HG02759 (cell line): ENCODE results near the gene NFIA.
A peak's percentile ranks its signal among the peaks of the same experiment; 100 is the strongest.

Experiments
- ATAC-seq: cut with Tn5 transposase; IDR thresholded peaks from one replicate; pipeline ENCODE4 v1.9.1; 2021; ENCODE audit warnings: mild to moderate bottlenecking, moderate library complexity; ENCODE audit not compliant: unreplicated experiment

NFIA gene

GRCh38 chr1:61441723-61442262, 359.4 kb downstream of the NFIA start:
- ATAC-seq, result no peak

DNA sequence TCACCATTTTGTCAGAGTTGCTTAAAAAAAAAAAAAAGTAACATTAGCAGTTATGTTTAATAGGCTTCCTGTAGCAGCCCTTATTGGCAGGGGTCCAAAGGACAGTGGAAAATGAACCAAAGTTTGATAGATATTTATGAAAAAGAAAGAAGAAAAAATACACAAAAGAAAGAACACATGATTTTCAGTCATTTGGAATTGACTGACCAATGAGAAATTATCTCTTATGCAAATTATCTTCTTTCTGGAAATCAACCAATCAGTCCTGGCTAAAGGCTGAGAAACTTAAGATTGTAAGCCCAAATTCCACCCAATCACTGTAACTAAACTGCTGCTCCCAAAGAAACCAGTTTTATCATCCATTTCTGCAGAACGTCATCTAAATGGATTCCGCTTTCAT, 360.2 kb downstream of the NFIA start:
- ATAC-seq, result no peak

DNA sequence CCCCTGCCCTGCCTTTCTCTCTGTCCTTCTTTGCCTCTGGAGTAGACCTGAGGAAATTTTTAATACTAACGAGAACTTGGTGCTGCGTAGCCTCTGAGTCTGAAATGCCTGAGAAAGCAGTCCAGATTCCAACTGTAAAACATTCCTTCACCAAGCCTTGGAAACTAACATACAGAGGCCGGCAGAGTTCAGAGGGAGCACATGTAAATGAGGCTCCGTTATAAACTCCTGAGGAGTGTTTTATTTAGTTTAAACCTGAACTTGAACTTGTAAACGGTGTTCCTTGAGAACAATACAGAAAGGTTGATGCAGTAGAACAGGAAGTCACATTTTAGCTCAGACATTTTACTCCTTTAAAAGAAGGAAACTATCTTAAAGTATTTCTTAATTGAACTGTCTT, 361.9 kb downstream of the NFIA start:
- no peak for ATAC-seq

DNA sequence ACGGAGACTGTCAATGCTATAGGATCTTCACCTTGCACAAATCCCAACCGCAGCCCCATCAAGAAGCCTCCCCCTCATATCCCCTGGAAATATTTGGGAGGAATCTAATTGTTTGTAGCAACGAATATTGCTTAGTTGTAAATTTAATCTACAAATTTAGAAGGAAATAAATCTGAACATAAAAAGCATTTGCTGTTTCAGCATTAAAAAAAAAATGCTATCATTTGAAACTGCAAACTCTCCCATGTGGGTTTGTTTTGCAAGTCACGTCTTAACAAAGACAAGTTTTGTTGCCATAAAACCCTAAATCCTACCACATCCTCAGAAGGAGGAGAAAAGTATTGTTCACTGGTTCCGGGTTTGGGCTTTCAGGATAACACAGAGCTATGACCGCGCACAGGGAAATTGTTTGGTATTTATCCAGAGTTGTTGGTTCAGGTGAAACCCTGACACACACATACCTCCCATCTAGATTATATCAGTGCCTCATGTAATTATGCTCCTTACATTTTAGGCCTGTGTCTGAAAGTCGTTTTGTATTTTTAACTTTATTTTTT, 363.0 kb downstream of the NFIA start:
- no peak for ATAC-seq

DNA sequence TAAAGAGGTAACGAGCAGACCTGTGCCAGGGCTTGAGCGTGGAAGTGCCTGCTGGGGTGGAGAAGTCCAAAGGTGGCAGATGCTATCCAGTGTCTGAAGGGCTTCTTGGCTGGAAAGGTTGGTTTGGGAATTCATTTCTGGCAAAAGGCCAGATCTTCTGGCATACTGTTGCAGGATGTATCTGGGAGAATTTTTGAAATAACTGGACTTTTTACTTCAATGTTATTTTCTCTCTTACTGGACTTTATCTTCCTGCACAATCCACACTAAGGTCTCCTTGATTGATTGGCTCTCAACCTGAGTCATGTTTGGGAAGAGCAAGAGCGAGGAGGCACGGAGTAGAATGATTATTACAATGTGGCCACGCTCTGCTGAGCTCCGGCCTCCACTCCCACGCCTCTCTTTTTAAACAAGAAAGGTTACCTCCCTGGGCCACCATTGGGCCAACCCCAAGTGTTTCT, 364.2 kb downstream of the NFIA start:
- no peak for ATAC-seq

DNA sequence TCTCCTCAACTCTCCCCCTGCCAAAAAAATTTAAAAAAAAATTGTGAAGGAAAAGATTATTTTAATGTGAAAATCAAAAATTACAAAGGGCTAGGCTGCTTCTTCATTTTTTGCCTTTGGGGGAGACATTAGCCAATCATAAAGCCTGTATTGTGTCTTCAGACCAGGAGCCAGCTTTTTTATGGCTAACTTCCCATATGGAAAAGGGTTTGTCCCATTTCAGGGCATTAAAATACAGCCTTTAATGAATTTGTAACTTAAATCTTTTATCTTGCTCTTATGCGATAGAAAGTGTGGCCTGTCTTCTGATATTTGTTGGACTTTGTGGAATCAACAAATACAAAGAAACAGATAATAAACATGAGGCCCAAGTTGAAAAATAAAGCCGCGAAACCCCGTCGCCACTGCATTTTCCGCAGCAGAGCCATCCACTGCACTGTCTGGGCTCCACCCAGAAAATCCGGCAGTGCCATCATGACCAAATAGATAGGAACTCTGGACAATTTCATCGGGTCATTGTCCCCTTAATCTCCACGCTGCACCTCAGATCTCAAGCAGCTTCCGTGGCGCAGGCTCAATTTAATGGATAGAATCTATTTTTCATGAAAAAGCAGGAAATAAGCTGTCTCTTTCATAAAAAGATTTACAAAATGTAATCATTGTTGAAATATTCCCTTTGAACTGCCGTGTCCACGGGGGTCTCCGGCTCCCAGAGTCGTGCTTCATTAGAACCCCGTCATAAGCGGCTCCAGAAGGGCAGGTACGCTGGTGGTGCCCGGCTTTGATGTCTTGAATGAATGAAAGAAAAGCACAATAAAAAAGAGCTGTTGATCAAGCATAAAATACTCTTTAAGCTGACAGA, 365.0 kb downstream of the NFIA start:
- no peak for ATAC-seq

- ATAC-seq, result no peak
Observed at GRCh38 chr1:61447968-61448430, 365.6 kb downstream of the NFIA start.

DNA sequence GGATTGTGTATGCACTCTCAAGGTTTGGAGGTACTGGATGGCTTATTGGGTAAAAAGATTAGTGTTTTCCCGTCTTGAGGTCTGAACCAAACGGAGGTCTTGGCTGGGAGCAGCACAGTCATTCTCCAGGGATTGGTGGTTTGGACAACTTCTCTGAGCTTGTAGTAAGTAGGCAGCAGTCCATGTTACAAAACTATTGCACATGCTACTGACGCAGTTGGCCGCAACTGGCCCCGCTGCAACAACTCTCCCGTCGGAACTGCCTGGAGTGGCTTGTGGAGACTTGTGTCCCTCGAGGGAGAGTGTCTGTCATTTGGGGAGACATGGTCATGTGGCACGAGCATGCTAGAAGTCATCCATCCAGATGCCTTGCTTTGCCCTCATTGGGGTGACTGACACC, 366.6 kb downstream of the NFIA start:
- ATAC-seq, result no peak

DNA sequence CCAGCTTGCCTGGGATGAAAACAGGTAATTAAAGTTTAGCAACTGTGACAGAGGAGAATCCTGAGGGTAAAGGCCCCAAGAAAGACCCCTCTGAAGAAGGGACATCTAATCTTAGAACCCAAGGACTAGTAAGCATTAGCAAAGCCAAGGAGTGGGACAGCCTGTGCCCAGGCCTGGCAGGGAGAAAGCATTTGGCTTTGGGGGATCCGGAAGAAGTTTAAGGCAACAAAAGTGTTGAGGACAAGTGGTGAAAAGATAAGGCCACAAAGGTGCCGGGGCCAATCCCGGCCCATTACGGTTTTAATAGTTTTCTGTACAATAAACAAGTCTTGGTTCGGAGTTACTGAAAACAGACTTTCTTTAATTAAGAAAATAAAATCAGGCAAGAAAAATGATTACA, 367.0 kb downstream of the NFIA start:
- ATAC-seq, result no peak

- no peak for ATAC-seq
Observed at GRCh38 chr1:61450454-61450853, 368.1 kb downstream of the NFIA start.

DNA sequence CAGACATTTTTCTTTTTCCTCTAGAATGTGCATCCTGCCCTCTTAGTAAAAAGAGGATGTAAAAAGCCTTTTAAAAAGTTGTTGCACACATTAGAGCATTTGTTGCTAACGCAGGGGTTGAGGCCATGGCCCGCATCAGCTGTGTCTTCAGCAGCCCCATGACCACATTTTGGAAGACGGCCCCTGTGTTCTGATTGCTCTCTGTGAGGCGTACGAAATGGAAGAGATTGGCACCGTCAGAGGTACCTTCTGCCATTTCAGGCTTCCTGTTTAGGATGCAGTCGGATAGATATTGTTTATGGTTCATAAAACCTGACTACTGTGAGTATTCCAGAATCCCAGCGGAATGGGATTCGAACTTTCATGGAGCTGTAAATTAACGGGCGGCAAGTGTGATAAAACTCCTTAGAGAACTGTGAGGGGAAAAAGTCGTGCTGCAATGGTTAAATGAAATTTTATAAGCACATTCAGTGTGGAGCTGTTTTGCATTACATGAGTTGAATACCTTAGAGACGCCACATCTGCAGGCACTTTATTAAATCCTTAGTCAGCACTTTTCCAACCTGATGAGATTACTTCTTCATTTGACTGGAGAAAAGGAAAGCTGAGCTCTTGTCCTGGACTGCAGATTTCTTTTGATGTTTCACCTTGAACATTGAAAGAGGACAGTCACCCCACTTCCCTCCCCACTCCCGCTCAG, 368.7 kb downstream of the NFIA start:
- no peak for ATAC-seq

GRCh38 chr1:61451572-61451968, 369.2 kb downstream of the NFIA start:
- no peak for ATAC-seq

GRCh38 chr1:61452176-61453035, 370.0 kb downstream of the NFIA start:
- no peak for ATAC-seq

- peak; percentile 92 for ATAC-seq
Observed at GRCh38 chr1:61453111-61453961, 371.0 kb downstream of the NFIA start.

- ATAC-seq, result no peak
Observed at GRCh38 chr1:61455400-61455799, 373.0 kb downstream of the NFIA start.

DNA sequence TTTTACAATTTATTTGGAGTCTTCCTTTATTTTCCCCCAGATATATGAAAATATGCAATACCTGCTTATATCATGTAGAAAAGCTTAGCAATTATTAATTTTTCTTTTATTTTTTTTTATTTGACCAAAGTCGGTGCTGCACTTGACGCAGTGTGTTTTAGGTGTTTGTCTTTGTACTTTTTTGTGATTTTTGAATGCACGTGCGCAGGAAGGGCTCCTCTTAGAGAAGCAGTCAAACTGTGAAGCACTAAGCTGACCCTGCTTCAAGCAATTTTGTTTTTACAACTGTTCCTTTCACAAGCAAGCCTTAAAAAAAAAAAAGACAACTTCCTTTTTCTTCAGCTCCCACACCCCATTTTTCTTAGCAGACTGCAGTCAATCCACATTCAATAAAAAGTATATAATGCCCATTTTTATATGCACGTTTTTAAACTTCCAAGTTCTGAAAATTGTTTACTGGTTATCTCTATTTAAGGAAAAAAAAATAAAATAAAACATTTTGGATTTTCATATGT, 375.2 kb downstream of the NFIA start:
- no peak for ATAC-seq

DNA sequence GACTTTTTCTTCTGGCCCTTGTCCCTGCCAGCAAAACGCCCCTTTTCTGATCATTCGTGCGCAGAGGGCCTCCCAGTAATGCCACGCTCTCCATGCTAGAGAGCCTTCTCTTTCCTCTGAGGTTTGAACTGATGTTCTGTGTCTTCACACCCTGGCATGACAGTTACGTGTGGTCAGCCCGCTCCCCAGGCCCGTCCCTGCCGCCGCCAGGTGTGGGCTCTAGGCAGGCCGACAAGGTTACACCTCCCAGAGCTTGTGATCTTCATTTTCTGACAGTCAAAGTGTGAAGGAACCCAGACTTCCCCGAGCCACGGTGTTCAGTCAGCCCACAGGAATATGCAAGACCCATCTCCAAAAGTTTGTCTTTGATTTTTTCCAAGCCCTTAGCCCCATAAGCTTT, 377.0 kb downstream of the NFIA start:
- no peak for ATAC-seq

DNA sequence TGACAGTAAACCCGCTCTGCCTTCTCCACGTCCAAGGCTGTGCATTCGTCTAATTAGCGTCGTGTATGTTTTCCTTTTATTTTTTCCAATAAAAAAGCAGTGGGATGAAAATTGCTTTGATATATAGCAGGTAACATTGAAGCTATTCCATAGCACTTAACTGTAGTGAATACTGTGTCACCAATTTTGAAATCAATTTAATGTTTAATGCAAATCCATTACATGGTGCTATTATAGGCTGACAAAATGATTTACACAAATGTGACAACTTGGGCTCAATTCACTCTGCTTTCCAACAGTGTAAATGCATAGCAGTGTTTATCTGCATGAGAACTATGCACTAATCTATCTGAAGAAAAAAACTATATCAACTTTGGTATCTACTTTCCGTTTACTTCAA, 377.8 kb downstream of the NFIA start:
- ATAC-seq, result no peak
